HEK293 (cell line): ENCODE data around the gene GPR135.

ENCODE experiments used
- SALL2 ChIP-seq: fragments of 450-650 bp; formaldehyde crosslinking; IDR thresholded peaks from 2 replicates; pipeline ENCODE4 v1.5.0; 2017; ENCODE audit warnings: missing biosample characterization, mild to moderate bottlenecking, missing genetic modification characterization, borderline replicate concordance
- SCRT2 ChIP-seq: fragments of 450-650 bp; formaldehyde crosslinking; IDR thresholded peaks from 2 replicates; pipeline ENCODE4 v1.5.1; 2016; ENCODE audit warnings: missing biosample characterization, missing genetic modification characterization
- TCF7L2 ChIP-seq: IDR thresholded peaks from 2 replicates; pipeline ENCODE4 v1.6.1; 2011; ENCODE audit warnings: low read depth, mild to moderate bottlenecking, inconsistent platforms, low read length, moderate library complexity, borderline replicate concordance
- TSHZ1 ChIP-seq: fragments of 450-650 bp; formaldehyde crosslinking; IDR thresholded peaks from 2 replicates; pipeline ENCODE4 v1.5.1; 2016; ENCODE audit warnings: missing biosample characterization, missing genetic modification characterization, borderline replicate concordance
- YY1 ChIP-seq: fragments of 450-650 bp; formaldehyde crosslinking; IDR thresholded peaks from 2 replicates; pipeline ENCODE4 v1.5.1; 2018; ENCODE audit warnings: missing biosample characterization, missing genetic modification characterization
- ZNF112 ChIP-seq: fragments of 450-650 bp; formaldehyde crosslinking; IDR thresholded peaks from 2 replicates; pipeline ENCODE4 v1.5.0; 2017; ENCODE audit warnings: missing biosample characterization, missing genetic modification characterization

DNA sequence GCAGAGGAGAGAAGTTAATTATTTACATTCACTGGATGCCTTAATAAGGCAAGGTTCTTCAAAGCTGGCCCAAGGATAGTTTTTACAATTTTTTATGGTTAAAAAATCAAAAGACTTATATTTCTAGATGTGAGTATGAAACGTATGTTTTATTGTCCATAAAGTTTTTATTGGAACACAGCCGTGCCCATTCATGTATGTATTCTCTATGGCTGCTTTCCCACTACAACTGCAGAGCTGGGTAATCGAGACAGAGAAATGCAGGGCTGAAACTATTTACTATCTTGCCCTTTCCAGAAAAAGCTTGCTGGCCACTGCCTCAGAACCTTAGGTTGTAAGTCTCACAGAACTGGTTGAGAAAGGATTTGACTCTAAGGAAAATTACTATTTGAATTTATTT is 35.6 kb upstream of the GPR135 start:
- TF ChIP-seq ZNF112 (tag by site-specific recombination) = no peak
- no peak for TF ChIP-seq SALL2 (tag by site-specific recombination)
- TF ChIP-seq TSHZ1 = no peak
- no peak for TF ChIP-seq YY1 (tag by site-specific recombination)
- no peak for TF ChIP-seq SCRT2
- no peak for TF ChIP-seq TCF7L2
